ENCODE data around the gene GSDMA.

GSDMA gene

DNA sequence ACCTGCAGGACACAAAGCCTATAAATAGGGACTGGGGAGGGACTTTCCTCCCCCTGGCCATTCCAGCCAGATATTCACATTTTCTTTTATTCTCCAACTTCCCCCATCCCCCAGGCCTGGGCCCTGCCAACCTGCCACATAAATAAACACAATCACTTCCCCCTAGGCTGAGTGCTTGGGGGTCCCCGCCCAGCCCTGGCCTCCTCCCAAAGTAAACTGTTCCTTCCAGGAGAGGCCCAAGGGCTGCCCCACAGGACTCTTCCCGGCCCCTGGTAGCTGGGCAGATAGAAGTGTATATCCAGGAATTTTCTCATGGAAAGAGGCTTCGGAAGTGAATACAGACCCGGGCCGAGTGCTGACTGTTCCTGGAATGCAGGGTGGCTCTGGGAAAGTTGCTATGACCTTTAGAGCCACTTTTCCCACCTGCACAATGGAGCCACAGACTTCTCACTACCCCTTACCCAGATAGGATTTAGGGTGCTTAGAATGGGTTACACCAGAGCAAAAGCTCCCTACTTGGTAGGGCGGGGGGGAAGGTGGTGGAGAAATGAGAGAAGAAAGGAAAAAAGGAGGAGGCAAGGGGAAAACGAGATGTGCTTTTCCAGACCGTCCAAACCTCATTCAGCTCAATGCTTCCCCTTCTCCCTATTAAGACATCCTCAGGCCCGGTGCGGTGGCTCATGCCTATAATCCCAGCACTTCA lies 60.9 kb downstream of the GSDMA start:
- no peak for DNase-seq

DNA sequence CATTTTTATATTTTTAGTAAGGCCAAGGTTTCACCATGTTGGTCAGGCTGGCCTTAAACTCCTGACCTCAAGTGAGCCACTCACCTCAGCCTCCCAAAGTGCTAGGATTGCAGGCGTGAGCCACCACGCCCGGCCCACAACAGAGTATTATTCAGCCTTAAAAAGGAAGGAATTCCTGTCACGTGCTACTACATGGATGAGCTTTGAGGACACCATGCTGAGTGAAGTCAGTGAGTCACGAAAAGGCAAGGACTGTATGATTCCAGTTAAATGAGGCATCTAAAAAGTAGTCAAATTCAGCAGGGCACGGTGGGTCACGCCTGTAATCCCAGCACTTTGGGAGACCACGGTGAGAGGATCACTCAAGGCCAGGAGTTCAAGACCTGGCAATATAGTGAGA lies 62.1 kb downstream of the GSDMA start:
- DNase-seq = no peak

DNA sequence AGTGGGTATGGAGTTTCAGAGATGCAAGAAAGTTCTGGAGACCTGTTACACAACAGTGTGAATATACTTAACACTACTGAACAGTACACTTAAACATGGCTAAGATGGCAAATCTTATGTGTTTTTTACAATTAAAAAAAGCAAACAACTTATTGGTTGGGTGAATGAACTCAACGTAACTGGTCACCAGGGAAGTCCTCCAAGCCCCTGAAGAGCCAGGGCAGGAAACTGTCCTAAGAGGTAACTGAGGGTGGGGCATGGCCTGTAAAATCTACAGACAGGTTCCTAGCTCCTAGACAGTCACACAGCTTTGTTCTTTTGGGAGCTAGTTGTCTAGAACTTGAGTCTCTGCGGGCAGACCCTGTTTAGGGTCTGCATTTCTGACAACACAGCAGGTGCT lies 62.8 kb downstream of the GSDMA start:
- DNase-seq = no peak

GRCh38 chr17:40025991-40026815 lies 63.4 kb downstream of the GSDMA start:
- DNase-seq = no peak

- peak; percentile 71 for DNase-seq
Observed at GRCh38 chr17:40026816-40027613, 64.2 kb downstream of the GSDMA start.
